Measurements from ENCODE around the gene ACTR6.

GRCh38 chr12:100186071-100186470 lies 14.5 kb upstream of the ACTR6 start:
- no peak for TF ChIP-seq CTCF (IDR thresholded peaks at IDR 0.05)
- no peak for TF ChIP-seq EP300 (IDR thresholded peaks at IDR 0.05; ENCODE audit: low read depth)
